ENCODE data around the gene UBL3.

UBL3 gene

GRCh38 chr13:29791997-29792780, 58.2 kb downstream of the UBL3 start:
- Histone ChIP-seq H3K4me1 (ENCODE audit: control insufficient read depth, insufficient read depth, low read length) (no peaks in the 10 kb centered on the region), H3K9me3 (ENCODE audit: control insufficient read depth in 2 of 2, low read length in 2 of 2) (no peaks in the 10 kb centered on the region), H3K27ac (ENCODE audit: low read length) (no peak overlapping the region), H3K36me3 (ENCODE audit: control insufficient read depth in 2 of 2, insufficient read depth in 2 of 2, low read length in 2 of 2) (no peaks in the 10 kb centered on the region), H3K27me3 (ENCODE audit: control insufficient read depth in 1 of 2, insufficient read depth in 2 of 2, low read length in 2 of 2) (no peaks in the 10 kb centered on the region), H3K9ac (ENCODE audit: low read length in 2 of 2) (no peak overlapping the region), H3K4me3 (ENCODE audit: low read length in 2 of 2) (no peak overlapping the region)

- Histone ChIP-seq H3K27ac (ENCODE audit: low read length) (no peak overlapping the region), H3K9me3 (ENCODE audit: control insufficient read depth in 2 of 2, low read length in 2 of 2) (no peaks in the 10 kb centered on the region), H3K27me3 (ENCODE audit: control insufficient read depth in 1 of 2, insufficient read depth in 2 of 2, low read length in 2 of 2) (no peaks in the 10 kb centered on the region), H3K36me3 (ENCODE audit: control insufficient read depth in 2 of 2, insufficient read depth in 2 of 2, low read length in 2 of 2) (no peaks in the 10 kb centered on the region), H3K4me3 (ENCODE audit: low read length in 2 of 2) (no peak overlapping the region), H3K4me1 (ENCODE audit: control insufficient read depth, insufficient read depth, low read length) (no peaks in the 10 kb centered on the region), H3K9ac (ENCODE audit: low read length in 2 of 2) (no peak overlapping the region)
Observed at GRCh38 chr13:29791508-29791907, 58.9 kb downstream of the UBL3 start.

GRCh38 chr13:29786698-29787097, 63.7 kb downstream of the UBL3 start:
- Histone ChIP-seq H3K9ac (ENCODE audit: low read length in 2 of 2) (no peak overlapping the region), H3K27ac (ENCODE audit: low read length) (no peak overlapping the region), H3K36me3 (ENCODE audit: control insufficient read depth in 2 of 2, insufficient read depth in 2 of 2, low read length in 2 of 2) (no peaks in the 10 kb centered on the region), H3K9me3 (ENCODE audit: control insufficient read depth in 2 of 2, low read length in 2 of 2) (no peaks in the 10 kb centered on the region), H3K4me1 (ENCODE audit: control insufficient read depth, insufficient read depth, low read length) (peaks cover 2% of the 10 kb centered on the region), H3K4me3 (ENCODE audit: low read length in 2 of 2) (no peak overlapping the region), H3K27me3 (ENCODE audit: control insufficient read depth in 1 of 2, insufficient read depth in 2 of 2, low read length in 2 of 2) (no peaks in the 10 kb centered on the region)

GRCh38 chr13:29785978-29786377, 64.4 kb downstream of the UBL3 start:
- Histone ChIP-seq H3K9me3 (ENCODE audit: control insufficient read depth in 2 of 2, low read length in 2 of 2) (no peaks in the 10 kb centered on the region), H3K9ac (ENCODE audit: low read length in 2 of 2) (no peak overlapping the region), H3K27me3 (ENCODE audit: control insufficient read depth in 1 of 2, insufficient read depth in 2 of 2, low read length in 2 of 2) (no peaks in the 10 kb centered on the region), H3K4me3 (ENCODE audit: low read length in 2 of 2) (no peak overlapping the region), H3K36me3 (ENCODE audit: control insufficient read depth in 2 of 2, insufficient read depth in 2 of 2, low read length in 2 of 2) (no peaks in the 10 kb centered on the region), H3K4me1 (ENCODE audit: control insufficient read depth, insufficient read depth, low read length) (peaks cover 2% of the 10 kb centered on the region), H3K27ac (ENCODE audit: low read length) (no peak overlapping the region)

- Histone ChIP-seq H3K9me3 (ENCODE audit: control insufficient read depth in 2 of 2, low read length in 2 of 2) (no peaks in the 10 kb centered on the region), H3K27me3 (ENCODE audit: control insufficient read depth in 1 of 2, insufficient read depth in 2 of 2, low read length in 2 of 2) (no peaks in the 10 kb centered on the region), H3K27ac (ENCODE audit: low read length) (no peak overlapping the region), H3K4me1 (ENCODE audit: control insufficient read depth, insufficient read depth, low read length) (peaks cover 2% of the 10 kb centered on the region), H3K4me3 (ENCODE audit: low read length in 2 of 2) (no peak overlapping the region), H3K9ac (ENCODE audit: low read length in 2 of 2) (no peak overlapping the region), H3K36me3 (ENCODE audit: control insufficient read depth in 2 of 2, insufficient read depth in 2 of 2, low read length in 2 of 2) (no peaks in the 10 kb centered on the region)
Observed at GRCh38 chr13:29782798-29783197, 67.6 kb downstream of the UBL3 start.

- no peaks in the 10 kb centered on the region for H3K36me3 ChIP-seq (ENCODE audit: control insufficient read depth in 2 of 2, insufficient read depth in 2 of 2, low read length in 2 of 2)
- no peaks in the 10 kb centered on the region for H3K27me3 ChIP-seq (ENCODE audit: control insufficient read depth in 1 of 2, insufficient read depth in 2 of 2, low read length in 2 of 2)
- no peaks in the 10 kb centered on the region for H3K4me1 ChIP-seq (ENCODE audit: control insufficient read depth, insufficient read depth, low read length)
- H3K9me3 ChIP-seq (ENCODE audit: control insufficient read depth in 2 of 2, low read length in 2 of 2) = no peaks in the 10 kb centered on the region
- H3K27ac ChIP-seq (ENCODE audit: low read length) = no peak overlapping the region
- H3K9ac ChIP-seq (ENCODE audit: low read length in 2 of 2) = no peak overlapping the region
- no peak overlapping the region for H3K4me3 ChIP-seq (ENCODE audit: low read length in 2 of 2)
Observed at GRCh38 chr13:29774830-29775229, 75.6 kb downstream of the UBL3 start.

- Histone ChIP-seq H3K27me3 (ENCODE audit: control insufficient read depth in 1 of 2, insufficient read depth in 2 of 2, low read length in 2 of 2) (no peaks in the 10 kb centered on the region), H3K4me1 (ENCODE audit: control insufficient read depth, insufficient read depth, low read length) (no peaks in the 10 kb centered on the region), H3K9ac (ENCODE audit: low read length in 2 of 2) (no peak overlapping the region), H3K27ac (ENCODE audit: low read length) (no peak overlapping the region), H3K36me3 (ENCODE audit: control insufficient read depth in 2 of 2, insufficient read depth in 2 of 2, low read length in 2 of 2) (peaks cover 4 to 7% of the 10 kb centered on the region in 2 donors), H3K4me3 (ENCODE audit: low read length in 2 of 2) (no peak overlapping the region), H3K9me3 (ENCODE audit: control insufficient read depth in 2 of 2, low read length in 2 of 2) (no peaks in the 10 kb centered on the region)
Observed at GRCh38 chr13:29771247-29771646, 79.2 kb downstream of the UBL3 start.

GRCh38 chr13:29767006-29767405, 83.4 kb downstream of the UBL3 start:
- Histone ChIP-seq H3K9me3 (ENCODE audit: control insufficient read depth in 2 of 2, low read length in 2 of 2) (no peaks in the 10 kb centered on the region), H3K27me3 (ENCODE audit: control insufficient read depth in 1 of 2, insufficient read depth in 2 of 2, low read length in 2 of 2) (no peaks in the 10 kb centered on the region)

GRCh38 chr13:29763436-29764180, 86.8 kb downstream of the UBL3 start:
- H3K4me1 ChIP-seq (ENCODE audit: control insufficient read depth, insufficient read depth, low read length) = no peaks in the 10 kb centered on the region
- peaks cover 4 to 7% of the 10 kb centered on the region in 2 donors for H3K36me3 ChIP-seq (ENCODE audit: control insufficient read depth in 2 of 2, insufficient read depth in 2 of 2, low read length in 2 of 2)
- no peak overlapping the region for H3K4me3 ChIP-seq (ENCODE audit: low read length in 2 of 2)
- no peak overlapping the region for H3K9ac ChIP-seq (ENCODE audit: low read length in 2 of 2)
- H3K27me3 ChIP-seq (ENCODE audit: control insufficient read depth in 1 of 2, insufficient read depth in 2 of 2, low read length in 2 of 2) = no peaks in the 10 kb centered on the region
- no peak overlapping the region for H3K27ac ChIP-seq (ENCODE audit: low read length)
- no peaks in the 10 kb centered on the region for H3K9me3 ChIP-seq (ENCODE audit: control insufficient read depth in 2 of 2, low read length in 2 of 2)

More at GRCh38 chr13:29767006-29767405, 83.4 kb downstream of the UBL3 start:
- Histone ChIP-seq H3K4me3 (ENCODE audit: low read length in 2 of 2) (no peak overlapping the region), H3K36me3 (ENCODE audit: control insufficient read depth in 2 of 2, insufficient read depth in 2 of 2, low read length in 2 of 2) (peaks cover 4 to 7% of the 10 kb centered on the region in 2 donors), H3K9ac (ENCODE audit: low read length in 2 of 2) (no peak overlapping the region), H3K4me1 (ENCODE audit: control insufficient read depth, insufficient read depth, low read length) (no peaks in the 10 kb centered on the region), H3K27ac (ENCODE audit: low read length) (no peak overlapping the region)

- peaks cover 4% of the 10 kb centered on the region in 2 donors for H3K36me3 ChIP-seq (ENCODE audit: control insufficient read depth in 2 of 2, insufficient read depth in 2 of 2, low read length in 2 of 2)
- H3K9ac ChIP-seq (ENCODE audit: low read length in 2 of 2) = no peak overlapping the region
- H3K4me3 ChIP-seq (ENCODE audit: low read length in 2 of 2) = no peak overlapping the region
- no peaks in the 10 kb centered on the region for H3K27me3 ChIP-seq (ENCODE audit: control insufficient read depth in 1 of 2, insufficient read depth in 2 of 2, low read length in 2 of 2)
- no peaks in the 10 kb centered on the region for H3K4me1 ChIP-seq (ENCODE audit: control insufficient read depth, insufficient read depth, low read length)
- no peaks in the 10 kb centered on the region for H3K9me3 ChIP-seq (ENCODE audit: control insufficient read depth in 2 of 2, low read length in 2 of 2)
- H3K27ac ChIP-seq (ENCODE audit: low read length) = no peak overlapping the region
Observed at GRCh38 chr13:29761815-29762214, 88.6 kb downstream of the UBL3 start.

- Histone ChIP-seq H3K4me1 (ENCODE audit: control insufficient read depth, insufficient read depth, low read length) (no peaks in the 10 kb centered on the region), H3K27ac (ENCODE audit: low read length) (no peak overlapping the region), H3K9me3 (ENCODE audit: control insufficient read depth in 2 of 2, low read length in 2 of 2) (no peaks in the 10 kb centered on the region), H3K9ac (ENCODE audit: low read length in 2 of 2) (no peak overlapping the region), H3K4me3 (ENCODE audit: low read length in 2 of 2) (no peak overlapping the region), H3K36me3 (ENCODE audit: control insufficient read depth in 2 of 2, insufficient read depth in 2 of 2, low read length in 2 of 2) (no peaks in the 10 kb centered on the region), H3K27me3 (ENCODE audit: control insufficient read depth in 1 of 2, insufficient read depth in 2 of 2, low read length in 2 of 2) (no peaks in the 10 kb centered on the region)
Observed at GRCh38 chr13:29761160-29761559, 89.3 kb downstream of the UBL3 start.
